Sigmoid colon (tissue), 4 donors: Measurements from ENCODE around the gene IRF2BP2.

ENCODE experiments used
- CTCF ChIP-seq, 4 experiments: fragments of 450-650 bp in 3 of 4; fragments of 200-600 bp in 1 of 4; IDR thresholded peaks; one replicate each; pipeline ENCODE4 v1.5.1; 2016 to 2019; ENCODE audit warnings: antibody characterized with exemption in 4 of 4, mild to moderate bottlenecking in 3 of 4, moderate library complexity in 2 of 4
- POLR2AphosphoS5 ChIP-seq, 4 donors: sonication (generic); formaldehyde crosslinking; IDR thresholded peaks; one replicate each; pipeline ENCODE4 v1.6.1; 2017; ENCODE audit warnings: antibody characterized with exemption in 4 of 4

- TF ChIP-seq CTCF (IDR thresholded peaks at IDR 0.05): no peak
- no peak for TF ChIP-seq POLR2AphosphoS5 (IDR thresholded peaks at IDR 0.05)
Observed at GRCh38 chr1:234593771-234594504, 16.0 kb downstream of the IRF2BP2 start.
